Measurements from ENCODE around the gene TTC22. TPM values are rescaled to one million over a fixed set of nuclear protein-coding genes. Genes with fewer than 3 reads are reported as not detected.

The TTC22 gene
- total RNA-seq, 2 experiments from 2014 or later: 6.9 to 8.6 TPM

DNA sequence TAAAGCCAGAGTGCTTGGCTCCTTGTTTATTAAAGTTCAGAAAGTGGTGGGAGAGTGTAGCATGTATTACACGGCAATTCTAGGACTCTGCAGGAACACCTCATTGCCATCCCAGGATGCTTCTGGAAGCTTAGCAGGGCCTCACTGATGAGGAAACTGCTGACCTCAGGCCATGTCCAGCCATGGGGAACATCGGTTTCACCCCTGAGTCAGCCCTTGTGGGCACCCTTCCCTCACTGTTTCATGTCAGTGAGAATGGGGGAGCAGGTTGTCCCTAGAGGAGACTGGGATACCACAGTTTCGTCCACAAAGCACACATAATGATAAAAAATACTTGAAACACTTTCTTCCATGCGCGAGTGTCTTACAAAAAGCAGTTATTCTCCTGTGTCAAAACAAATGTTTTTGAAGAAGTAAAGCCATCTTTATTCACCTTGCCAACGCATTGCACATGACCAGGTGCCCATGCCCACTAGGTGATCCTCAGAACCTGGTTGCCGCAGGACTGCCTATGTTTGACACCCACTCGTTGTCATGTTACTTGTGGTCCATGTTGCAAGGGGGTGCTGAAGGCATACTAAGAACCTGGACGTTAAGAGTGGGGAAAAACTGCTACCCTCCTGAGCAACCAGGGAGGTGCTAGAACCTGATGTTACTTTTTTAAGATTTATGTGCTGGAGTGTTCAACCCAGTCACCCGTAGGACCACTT, 41.2 kb upstream of the TTC22 start:
- H3K9me3 Mint-ChIP-seq: no peaks in the 10 kb centered on the region
- no peak for DNase-seq
- H3K36me3 Mint-ChIP-seq (ENCODE audit: low read depth): peaks cover 1% of the 10 kb centered on the region
- no peaks in the 10 kb centered on the region for H3K27me3 Mint-ChIP-seq (ENCODE audit: low read depth)
- no peak overlapping the region for H3K27ac Mint-ChIP-seq
- no peaks in the 10 kb centered on the region for H3K4me1 Mint-ChIP-seq (ENCODE audit: low read depth)
- H3K4me3 Mint-ChIP-seq: no peak overlapping the region
- intact Hi-C loops (cut with micrococcal nuclease): no loop called here
- CTCF ChIA-PET: no interaction called here

DNA sequence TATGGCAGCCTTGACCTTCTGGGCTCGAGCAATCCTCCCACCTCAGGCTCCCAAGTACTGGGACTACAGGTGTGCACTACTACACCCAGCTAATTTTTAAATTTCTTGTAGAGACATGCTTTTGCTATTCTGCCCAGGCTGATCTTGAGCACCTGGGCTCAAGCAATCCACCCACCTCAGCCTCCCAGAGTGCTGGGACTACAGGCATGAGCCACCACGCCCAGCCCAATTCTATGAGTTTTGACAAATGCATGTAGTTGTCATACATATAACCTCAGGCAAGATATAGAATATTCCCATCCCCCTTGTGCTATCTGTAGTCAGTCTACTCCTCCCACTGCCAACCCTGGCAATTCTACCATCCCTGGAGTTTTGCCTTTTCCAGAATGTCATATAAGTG, 38.7 kb upstream of the TTC22 start:
- H3K4me1 Mint-ChIP-seq (ENCODE audit: low read depth): no peaks in the 10 kb centered on the region
- H3K9me3 Mint-ChIP-seq: no peaks in the 10 kb centered on the region
- H3K4me3 Mint-ChIP-seq: no peak overlapping the region
- no peak overlapping the region for H3K27ac Mint-ChIP-seq
- no peak for DNase-seq
- peaks cover 1% of the 10 kb centered on the region for H3K36me3 Mint-ChIP-seq (ENCODE audit: low read depth)
- CTCF ChIA-PET: no interaction called here
- H3K27me3 Mint-ChIP-seq (ENCODE audit: low read depth): no peaks in the 10 kb centered on the region
- intact Hi-C loops (cut with micrococcal nuclease): no loop called here

DNA sequence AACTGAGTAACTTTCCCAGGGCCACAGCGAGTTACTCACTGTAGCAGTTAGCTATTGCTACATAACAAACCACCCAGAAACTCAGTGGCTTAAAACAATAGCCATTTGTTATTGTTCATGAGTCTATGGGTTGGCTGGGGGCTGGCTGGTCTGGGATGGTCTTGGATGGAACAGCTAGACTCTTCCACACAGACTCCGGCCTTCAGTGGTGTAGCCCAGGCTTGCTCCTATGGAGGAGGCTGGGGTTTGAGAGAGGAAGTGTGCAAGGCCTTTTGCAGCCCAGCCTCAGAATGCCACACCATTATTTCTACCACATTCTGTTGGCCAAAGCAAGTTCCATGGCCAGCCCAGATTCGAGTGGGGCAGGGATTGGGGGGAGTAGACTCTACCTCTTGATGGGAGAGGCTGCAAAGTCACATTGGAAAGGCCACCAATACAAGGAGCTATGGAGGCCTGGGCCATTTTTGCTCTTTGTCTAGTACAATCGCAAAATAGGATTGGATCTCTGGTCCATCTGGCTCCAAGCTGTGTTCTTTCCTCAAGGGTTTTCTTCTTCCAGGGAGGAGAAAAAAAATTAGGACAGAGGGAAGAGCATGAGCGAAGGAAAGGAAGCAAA, 37.5 kb upstream of the TTC22 start:
- intact Hi-C loops (cut with micrococcal nuclease): no loop called here
- no peak overlapping the region for H3K27ac Mint-ChIP-seq
- CTCF ChIA-PET: interaction anchor here (0.6 kb wide), 1 partner anchor 119 kb away, joined by 4 read pairs; no protein-coding TSS in a partner anchor
- no peak overlapping the region for H3K4me3 Mint-ChIP-seq
- peaks cover 1% of the 10 kb centered on the region for H3K36me3 Mint-ChIP-seq (ENCODE audit: low read depth)
- H3K27me3 Mint-ChIP-seq (ENCODE audit: low read depth): no peaks in the 10 kb centered on the region
- H3K9me3 Mint-ChIP-seq: no peaks in the 10 kb centered on the region
- H3K4me1 Mint-ChIP-seq (ENCODE audit: low read depth): no peaks in the 10 kb centered on the region
- no peak for DNase-seq

DNA sequence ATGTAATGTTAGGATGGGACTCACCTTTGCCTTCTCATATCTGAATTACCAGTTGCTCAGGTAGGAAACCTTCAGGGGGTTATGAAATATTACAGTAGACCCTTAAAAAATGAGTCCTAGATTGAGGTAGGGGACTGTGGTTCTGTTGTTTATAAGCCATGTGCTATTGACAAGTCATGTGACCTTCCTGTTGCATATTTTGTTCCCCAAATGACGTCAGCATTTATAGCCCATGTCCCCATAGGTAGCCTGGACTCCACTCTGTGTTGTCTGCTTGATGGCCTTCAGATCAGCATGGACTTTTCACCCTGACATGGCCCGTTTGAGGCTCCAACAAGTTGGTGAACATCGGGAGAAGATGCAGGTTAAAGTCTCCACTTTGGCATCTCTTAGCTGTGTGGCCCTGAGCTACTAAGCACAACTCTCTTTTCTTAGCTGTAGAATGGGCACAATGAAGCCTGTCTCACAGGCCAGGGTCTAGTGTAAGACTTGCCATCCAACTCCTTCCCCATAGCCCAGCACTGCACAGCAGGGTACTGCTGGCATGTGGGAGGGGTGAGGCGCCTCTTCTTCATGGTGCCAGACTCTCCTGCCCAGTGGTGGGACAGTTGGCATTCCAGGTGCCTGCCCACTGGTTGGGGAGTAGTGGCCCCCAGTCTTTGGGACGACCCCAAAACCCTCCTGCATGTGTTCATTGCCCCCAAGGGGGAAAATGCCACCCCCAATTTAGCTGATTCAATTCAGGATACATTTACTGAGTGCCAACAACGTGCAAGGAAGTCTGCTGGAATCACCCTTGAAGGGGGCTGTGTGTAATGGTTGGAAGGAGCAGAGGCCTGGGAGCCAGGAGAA, 36.1 kb upstream of the TTC22 start:
- intact Hi-C loops (cut with micrococcal nuclease): no loop called here
- H3K9me3 Mint-ChIP-seq: no peaks in the 10 kb centered on the region
- DNase-seq: no peak
- no peaks in the 10 kb centered on the region for H3K27me3 Mint-ChIP-seq (ENCODE audit: low read depth)
- H3K36me3 Mint-ChIP-seq (ENCODE audit: low read depth): peaks cover 1% of the 10 kb centered on the region
- no peak overlapping the region for H3K27ac Mint-ChIP-seq
- no peak overlapping the region for H3K4me3 Mint-ChIP-seq
- H3K4me1 Mint-ChIP-seq (ENCODE audit: low read depth): no peaks in the 10 kb centered on the region
- CTCF ChIA-PET: no interaction called here

DNA sequence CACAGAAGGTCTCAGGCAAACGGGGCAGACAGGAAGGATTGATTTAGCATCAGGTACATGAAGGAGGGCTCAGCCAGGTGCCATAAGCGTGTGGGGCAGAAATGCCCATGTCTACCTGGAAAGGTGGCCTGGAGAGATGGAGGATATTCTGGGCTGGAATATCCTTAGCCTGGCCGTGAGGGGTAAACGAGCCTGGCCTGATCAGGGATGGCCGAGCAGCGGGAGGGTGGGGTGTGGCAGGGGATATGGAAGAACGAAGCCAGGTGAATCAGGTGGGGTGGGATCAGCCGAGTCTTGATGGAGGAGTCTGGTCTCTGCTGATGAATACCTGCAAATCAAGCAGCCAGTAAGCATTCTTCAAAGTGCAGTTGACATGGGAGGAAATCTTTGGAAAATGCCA, 35.5 kb upstream of the TTC22 start:
- CTCF ChIA-PET: no interaction called here
- H3K27me3 Mint-ChIP-seq (ENCODE audit: low read depth): no peaks in the 10 kb centered on the region
- no peak overlapping the region for H3K4me3 Mint-ChIP-seq
- H3K27ac Mint-ChIP-seq: no peak overlapping the region
- H3K36me3 Mint-ChIP-seq (ENCODE audit: low read depth): peaks cover 1% of the 10 kb centered on the region
- H3K9me3 Mint-ChIP-seq: peaks cover under 1% of the 10 kb centered on the region
- DNase-seq: no peak
- H3K4me1 Mint-ChIP-seq (ENCODE audit: low read depth): no peaks in the 10 kb centered on the region
- intact Hi-C loops (cut with micrococcal nuclease): no loop called here

DNA sequence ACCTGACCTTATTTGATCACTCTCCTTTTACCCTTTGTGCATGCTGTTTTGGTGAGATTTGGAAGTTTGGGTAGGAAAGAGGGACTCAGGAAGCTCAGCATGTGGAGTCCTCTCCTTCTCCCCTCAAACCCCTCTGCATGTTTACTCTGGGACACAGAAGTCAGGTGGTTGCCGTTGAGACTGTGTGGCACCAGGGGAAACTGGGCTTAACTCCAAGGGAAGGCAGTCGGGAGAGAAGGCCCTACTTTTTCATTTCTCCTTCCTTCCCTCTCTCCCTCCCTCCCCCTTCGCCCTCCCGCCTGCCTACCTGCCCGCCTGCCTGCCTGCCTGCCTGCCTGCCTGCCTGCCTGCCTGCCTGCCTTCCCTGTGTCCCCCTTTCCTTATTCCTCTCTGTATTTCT, 34.8 kb upstream of the TTC22 start:
- peaks cover 2% of the 10 kb centered on the region for H3K36me3 Mint-ChIP-seq (ENCODE audit: low read depth)
- peaks cover 2% of the 10 kb centered on the region for H3K9me3 Mint-ChIP-seq
- intact Hi-C loops (cut with micrococcal nuclease): no loop called here
- H3K27me3 Mint-ChIP-seq (ENCODE audit: low read depth): no peaks in the 10 kb centered on the region
- CTCF ChIA-PET: no interaction called here
- DNase-seq: no peak
- no peaks in the 10 kb centered on the region for H3K4me1 Mint-ChIP-seq (ENCODE audit: low read depth)
- no peak overlapping the region for H3K4me3 Mint-ChIP-seq
- H3K27ac Mint-ChIP-seq: no peak overlapping the region

DNA sequence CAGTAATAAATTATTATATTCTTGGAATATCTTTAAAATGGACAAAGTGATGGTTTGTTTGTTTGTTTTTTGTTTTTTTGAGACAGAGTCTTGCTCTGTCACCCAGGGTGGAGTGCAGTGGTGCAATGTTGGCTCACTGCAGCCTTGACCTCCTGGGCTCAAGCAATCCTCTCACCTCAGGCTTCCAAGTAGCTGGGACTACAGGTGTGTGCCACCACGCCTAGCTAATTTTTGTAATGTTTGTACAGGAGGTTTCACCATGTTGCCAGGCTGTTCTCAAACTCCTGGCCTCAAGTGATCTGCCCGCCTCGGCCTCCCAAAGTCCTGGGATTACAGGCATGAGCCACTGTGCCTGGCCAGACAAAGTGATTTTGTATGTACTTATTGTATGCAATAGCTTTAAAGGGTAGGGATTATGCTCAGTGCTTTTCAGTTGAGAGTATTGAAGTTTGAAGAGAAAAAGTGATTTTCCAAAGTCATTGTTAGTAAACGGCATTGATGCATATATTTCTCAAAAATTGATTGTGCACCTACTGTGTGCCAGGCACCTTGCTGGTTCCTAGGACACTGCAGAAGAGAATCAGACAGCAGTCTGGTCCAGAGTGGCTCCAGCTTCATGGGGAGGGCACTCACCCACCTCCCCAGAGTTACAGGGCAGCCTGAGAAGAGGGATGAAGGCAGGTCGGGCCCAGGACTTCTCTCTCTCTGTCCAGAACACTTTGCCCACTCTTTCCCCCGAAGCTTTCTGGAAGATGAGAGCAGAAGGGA, 34.2 kb upstream of the TTC22 start:
- no peaks in the 10 kb centered on the region for H3K4me1 Mint-ChIP-seq (ENCODE audit: low read depth)
- CTCF ChIA-PET: no interaction called here
- DNase-seq: no peak
- H3K27ac Mint-ChIP-seq: no peak overlapping the region
- H3K4me3 Mint-ChIP-seq: no peak overlapping the region
- peaks cover 4% of the 10 kb centered on the region for H3K36me3 Mint-ChIP-seq (ENCODE audit: low read depth)
- H3K9me3 Mint-ChIP-seq: peaks cover 7% of the 10 kb centered on the region
- H3K27me3 Mint-ChIP-seq (ENCODE audit: low read depth): no peaks in the 10 kb centered on the region
- intact Hi-C loops (cut with micrococcal nuclease): no loop called here

DNA sequence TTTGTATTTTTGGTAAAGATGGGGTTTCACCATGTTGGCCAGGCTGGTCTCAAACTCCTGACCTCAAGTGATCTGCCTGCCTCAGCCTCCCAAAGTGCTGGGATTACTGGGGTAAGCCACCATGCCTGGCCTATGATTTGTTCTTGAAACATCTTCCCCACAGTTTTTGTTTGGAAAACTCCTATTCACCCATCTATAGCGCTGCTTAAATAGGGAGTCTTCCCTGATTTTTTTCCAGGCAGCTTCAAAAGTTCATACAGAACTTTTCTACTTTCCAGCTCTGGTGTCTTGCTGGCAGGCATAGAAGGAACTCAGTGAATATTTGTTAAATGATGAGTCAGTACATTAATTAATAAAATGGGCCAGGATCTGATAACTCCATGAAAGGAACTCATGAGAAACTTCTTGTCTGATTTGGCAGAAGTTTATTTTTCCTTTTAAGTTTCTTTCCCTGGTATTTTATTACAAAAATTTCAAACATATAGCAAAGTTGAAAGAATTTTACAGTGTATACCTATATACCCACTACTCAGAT, 33.0 kb upstream of the TTC22 start:
- H3K9me3 Mint-ChIP-seq: peaks cover 7% of the 10 kb centered on the region
- no peak overlapping the region for H3K27ac Mint-ChIP-seq
- no peak for DNase-seq
- intact Hi-C loops (cut with micrococcal nuclease): no loop called here
- CTCF ChIA-PET: no interaction called here
- no peak overlapping the region for H3K4me3 Mint-ChIP-seq
- H3K27me3 Mint-ChIP-seq (ENCODE audit: low read depth): no peaks in the 10 kb centered on the region
- H3K4me1 Mint-ChIP-seq (ENCODE audit: low read depth): no peaks in the 10 kb centered on the region
- H3K36me3 Mint-ChIP-seq (ENCODE audit: low read depth): peaks cover 4% of the 10 kb centered on the region

DNA sequence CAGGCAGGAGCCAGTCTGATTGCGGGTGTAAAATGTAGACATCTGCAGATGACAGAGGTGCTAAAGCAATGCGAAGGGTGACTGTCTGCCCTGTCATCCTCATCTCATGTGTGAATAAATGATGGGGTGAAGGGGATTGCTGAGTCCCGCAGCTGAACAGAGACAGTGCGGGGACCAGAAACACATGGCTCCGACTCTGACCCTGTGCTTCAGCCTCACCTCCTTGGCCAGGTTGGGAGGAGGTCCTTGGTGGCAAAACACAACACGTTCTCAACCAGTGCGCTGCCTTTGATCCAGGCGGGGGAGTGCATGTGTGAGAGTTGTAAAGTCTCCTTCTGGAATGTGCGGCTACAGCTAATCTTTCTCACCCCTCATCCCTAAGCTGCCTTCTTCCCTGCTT, 32.0 kb upstream of the TTC22 start:
- Mint-ChIP-seq H3K36me3 (ENCODE audit: low read depth) (peaks cover 8% of the 10 kb centered on the region), H3K27me3 (ENCODE audit: low read depth) (no peaks in the 10 kb centered on the region), H3K4me1 (ENCODE audit: low read depth) (no peaks in the 10 kb centered on the region), H3K4me3 (no peak overlapping the region), H3K9me3 (peaks cover 9% of the 10 kb centered on the region), H3K27ac (no peak overlapping the region)
- DNase-seq: no peak
- intact Hi-C loops (cut with micrococcal nuclease): no loop called here
- CTCF ChIA-PET: no interaction called here

DNA sequence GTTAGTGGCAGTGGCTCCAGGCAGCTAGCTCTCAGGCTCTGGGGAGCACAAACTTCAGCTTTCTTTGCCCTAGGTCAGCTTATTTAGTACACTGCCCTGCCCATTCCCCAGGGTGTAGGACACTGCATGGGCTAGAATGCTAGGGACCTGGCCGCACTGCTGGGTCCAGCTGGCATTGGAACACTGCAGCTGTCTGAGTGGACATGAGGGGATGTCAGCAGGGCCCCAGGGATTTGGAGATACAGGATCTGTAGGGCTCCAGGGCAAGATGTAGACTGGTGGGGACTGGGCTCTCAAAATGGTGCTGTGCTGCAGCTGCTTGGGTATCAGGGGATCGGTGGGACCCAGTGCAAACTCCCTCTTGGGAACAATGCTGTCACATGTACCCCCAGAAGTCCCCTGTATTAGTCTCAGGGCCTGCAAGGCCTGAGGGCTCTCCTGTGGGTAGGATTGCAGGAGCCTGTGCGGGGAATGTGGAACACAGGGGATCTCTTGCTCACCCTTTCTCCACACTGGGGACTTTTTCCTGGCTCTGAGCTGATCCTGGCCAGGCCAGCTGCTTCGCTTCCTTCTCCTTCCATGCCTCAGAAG, 25.2 kb upstream of the TTC22 start:
- Mint-ChIP-seq H3K4me1 (ENCODE audit: low read depth) (no peaks in the 10 kb centered on the region), H3K27me3 (ENCODE audit: low read depth) (no peaks in the 10 kb centered on the region), H3K36me3 (ENCODE audit: low read depth) (peaks cover 12% of the 10 kb centered on the region), H3K9me3 (peaks cover 19% of the 10 kb centered on the region), H3K4me3 (no peak overlapping the region), H3K27ac (no peak overlapping the region)
- CTCF ChIA-PET: no interaction called here
- DNase-seq: no peak
- intact Hi-C loops (cut with micrococcal nuclease): no loop called here

DNA sequence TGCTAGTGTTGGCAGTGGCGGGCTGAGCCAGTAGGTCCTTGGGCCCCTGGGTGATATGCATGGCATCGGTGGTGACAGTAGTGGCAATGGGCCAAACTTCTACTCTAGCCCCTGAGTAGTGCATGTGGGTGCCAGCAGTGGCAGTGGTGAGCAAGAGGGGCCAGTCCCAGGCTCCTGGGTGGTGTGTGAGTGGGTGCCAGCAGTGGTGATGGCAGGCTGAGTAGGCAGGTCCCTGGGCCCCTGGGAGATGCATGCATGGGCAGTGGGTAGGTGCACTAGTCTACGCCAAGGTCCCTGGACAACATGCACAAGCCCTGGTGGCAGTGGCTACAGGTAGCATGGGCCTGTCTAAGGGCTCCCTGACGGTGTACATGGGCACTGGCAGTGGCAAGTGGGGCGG, 24.6 kb upstream of the TTC22 start:
- intact Hi-C loops (cut with micrococcal nuclease): no loop called here
- Mint-ChIP-seq H3K9me3 (peaks cover 17% of the 10 kb centered on the region), H3K27me3 (ENCODE audit: low read depth) (no peaks in the 10 kb centered on the region), H3K4me3 (no peak overlapping the region), H3K36me3 (ENCODE audit: low read depth) (peaks cover 11% of the 10 kb centered on the region), H3K27ac (no peak overlapping the region), H3K4me1 (ENCODE audit: low read depth) (no peaks in the 10 kb centered on the region)
- CTCF ChIA-PET: no interaction called here
- DNase-seq: no peak

DNA sequence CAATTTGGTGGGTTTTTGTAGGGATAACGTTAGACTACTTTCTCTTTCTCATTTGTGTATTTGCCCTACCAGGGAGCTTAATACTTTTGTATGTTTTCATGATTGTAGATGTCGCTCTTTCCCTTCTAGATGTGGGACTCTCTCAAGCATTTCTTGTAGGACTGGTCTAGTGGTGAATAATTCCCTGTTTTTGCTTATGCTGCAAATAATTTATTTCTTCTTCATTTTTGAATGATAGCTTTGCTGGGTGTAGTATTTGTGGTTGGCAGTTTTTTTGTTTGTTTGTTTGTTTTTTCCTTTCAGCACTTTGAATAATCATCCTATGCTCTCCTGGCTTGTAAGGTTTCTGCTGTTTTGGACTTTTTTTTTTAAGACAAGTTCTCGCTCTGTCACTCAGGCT, 22.5 kb upstream of the TTC22 start:
- no peak overlapping the region for H3K27ac Mint-ChIP-seq
- intact Hi-C loops (cut with micrococcal nuclease): no loop called here
- H3K4me1 Mint-ChIP-seq (ENCODE audit: low read depth): no peaks in the 10 kb centered on the region
- DNase-seq: no peak
- peaks cover 7% of the 10 kb centered on the region for H3K36me3 Mint-ChIP-seq (ENCODE audit: low read depth)
- CTCF ChIA-PET: interaction anchor here (1.5 kb wide), 1 partner anchor 152 kb away, joined by 3 read pairs; no protein-coding TSS in a partner anchor
- H3K4me3 Mint-ChIP-seq: no peak overlapping the region
- peaks cover 14% of the 10 kb centered on the region for H3K9me3 Mint-ChIP-seq
- H3K27me3 Mint-ChIP-seq (ENCODE audit: low read depth): no peaks in the 10 kb centered on the region
